Activated T-cell treated with anti-CD3 and anti-CD28 coated beads for 48 hours (primary cell): ENCODE measurements around the gene PRF1.
"Not testable (repeated sequence)": the region's sequence is repeated elsewhere in the genome, so short reads cannot be mapped to it uniquely, and the experiment has no call there.

Source experiments
- DNase-seq: peaks from one replicate; pipeline ENCODE4 v3.0.0-alpha.2; 2020; ENCODE audit warnings: low read depth

PRF1 gene

DNA sequence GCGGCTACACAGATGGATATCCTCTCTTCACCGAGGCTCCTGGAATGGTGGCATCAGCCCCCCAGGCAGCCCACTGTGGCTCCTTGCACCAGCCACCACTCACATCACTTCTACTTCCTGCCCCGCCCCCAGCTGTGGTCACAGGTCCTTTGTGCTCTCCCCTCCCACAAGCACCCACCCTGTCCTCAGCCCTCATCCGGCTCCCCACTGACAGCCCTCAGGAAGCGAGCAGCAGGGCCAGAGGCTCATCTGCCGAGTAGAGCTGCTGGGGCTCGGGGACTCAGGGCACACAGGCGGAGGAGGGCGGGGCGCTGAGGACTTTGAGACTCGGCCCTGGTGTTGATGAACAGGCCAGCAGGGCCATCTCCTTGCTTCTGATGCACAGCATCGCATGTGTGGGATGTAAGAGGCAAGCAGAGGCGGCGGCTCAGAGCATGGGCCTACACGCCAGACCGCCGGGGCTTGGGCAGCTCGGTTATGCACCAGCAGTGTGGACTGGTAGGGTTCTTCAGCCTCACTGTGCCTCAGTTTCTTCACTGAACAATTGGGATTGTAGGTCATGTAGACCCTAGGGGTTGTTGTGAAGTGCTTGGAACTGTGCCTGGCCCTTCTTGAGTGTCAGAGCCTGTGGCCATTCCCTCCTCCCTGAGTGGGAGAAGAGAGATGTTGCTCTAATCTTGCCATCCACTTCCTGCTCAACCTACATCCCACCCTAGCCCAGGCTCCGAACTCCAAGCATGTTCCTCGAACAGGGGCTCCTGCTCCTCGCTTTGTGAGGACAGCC lies at the start of gene PRF1:
TSS of gene PRF1 (minus strand) at position 77 of the 784 bp plus-strand sequence. CDS start 1,839 bp downstream, outside the sequence.
- DNase-seq: peak; percentile 67

DNA sequence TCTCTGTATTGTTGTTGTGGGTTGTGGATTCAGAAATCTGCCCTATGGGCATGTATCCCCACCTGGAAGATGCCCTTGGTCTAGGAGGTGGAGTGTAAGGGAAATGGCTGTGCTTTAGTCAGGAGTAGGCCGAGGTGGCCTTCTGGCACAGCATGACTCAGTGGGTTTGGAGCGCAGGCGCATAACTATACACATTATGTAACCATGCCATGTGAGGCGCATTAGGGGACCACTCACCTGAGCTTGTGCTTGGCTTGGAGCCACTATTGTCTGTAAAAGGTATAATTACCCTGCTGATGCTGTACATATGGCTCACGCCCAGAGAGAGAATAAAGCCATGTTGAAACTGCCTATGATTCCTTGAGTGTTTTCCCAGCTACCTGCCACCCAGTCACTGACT lies 49.1 kb upstream of the PRF1 start:
- DNase-seq: no peak

DNA sequence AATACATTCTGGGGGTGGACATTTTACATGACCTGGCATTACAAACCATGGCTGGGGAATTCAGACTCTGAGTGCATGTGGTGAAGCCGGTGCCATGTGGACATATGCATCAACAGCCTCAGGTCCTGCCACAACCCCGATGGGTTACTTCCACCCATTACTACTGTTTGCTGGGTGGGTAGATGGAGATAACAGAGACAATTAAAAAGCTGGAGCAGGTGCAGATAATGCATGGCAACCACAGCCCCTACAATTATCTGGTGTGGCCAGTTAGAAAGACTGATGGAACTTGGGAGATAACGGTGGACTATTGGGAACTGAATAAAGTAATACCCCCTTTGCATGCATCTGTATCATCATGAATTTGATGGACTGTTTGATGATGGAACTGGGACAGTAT lies 48.2 kb upstream of the PRF1 start:
- DNase-seq: no peak

DNA sequence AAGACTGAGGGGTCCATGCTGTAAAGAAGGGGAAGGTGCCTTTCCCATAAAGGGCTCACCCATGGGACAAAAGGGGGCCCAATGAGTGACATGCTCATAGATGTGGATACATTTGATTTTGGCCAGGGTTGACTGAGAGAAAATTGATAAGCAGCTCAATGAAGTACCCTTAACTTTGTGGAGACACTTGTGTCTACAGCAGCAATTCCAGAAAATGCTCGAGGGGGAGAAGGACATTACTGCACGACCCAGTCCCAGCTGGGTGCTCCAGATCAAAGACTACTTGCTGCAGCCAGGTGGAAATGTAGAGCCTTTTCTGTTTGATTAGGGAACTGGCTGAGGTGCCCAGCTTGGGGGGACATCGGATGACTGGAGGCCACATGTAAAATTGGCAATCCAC lies 47.6 kb upstream of the PRF1 start:
- DNase-seq: no peak

DNA sequence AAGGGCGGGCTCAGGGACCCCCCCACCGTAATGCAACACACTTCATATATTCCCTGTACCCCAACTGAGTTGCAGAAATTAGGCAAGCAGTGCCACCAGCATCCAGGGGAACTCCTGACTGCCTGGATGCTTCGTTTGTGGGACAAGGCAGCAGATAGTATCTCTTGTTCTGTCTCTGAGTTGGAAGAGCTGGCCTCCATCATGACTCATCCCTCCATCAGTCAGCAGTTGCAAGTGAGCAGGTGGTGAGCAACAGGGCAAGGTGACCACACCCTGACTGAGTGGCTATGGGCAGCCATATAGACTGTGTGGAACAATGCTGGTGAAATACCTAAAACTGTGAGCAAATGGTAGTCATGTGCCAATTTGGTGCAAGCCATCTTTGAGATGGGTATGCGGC lies 47.0 kb upstream of the PRF1 start:
- DNase-seq: peak; percentile 12

DNA sequence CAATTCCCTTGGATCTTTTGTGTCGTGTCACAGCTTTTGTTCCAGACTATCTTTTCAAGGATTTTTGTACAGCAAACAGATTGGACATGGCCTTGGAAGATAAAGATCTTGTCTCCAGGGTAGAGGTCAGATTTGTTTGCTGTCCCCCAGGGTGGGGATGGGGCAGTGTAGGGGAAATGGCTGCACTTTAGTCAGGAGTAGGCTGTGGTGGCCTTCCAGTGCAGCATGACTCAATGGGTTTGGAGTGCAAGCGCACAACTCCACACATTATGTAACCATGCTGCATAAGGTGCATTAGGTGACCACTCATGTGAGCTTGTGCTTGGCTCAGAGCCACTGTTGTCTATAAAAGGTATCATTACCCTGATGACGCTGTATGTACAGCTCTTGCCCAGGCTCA lies 45.9 kb upstream of the PRF1 start:
- DNase-seq: no peak

DNA sequence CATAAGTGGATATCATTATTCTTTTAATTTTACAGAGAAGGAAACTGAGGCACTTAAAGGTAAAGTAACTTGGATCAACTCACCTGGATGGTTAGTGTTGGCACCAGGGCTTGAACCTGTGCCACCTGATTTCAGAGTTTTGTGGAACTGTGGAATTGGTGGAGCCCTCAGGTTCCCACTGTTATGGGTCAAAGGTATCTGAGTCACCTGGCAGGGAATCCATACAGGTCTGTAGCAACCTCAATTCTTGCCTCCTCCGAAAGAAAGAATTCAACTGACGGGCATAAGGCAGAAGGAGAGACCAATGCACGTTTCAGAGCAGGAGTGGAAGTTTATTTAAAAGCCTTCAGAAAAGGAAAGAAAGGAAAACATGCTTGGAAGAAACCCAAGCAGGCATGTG lies 44.5 kb upstream of the PRF1 start:
- no peak for DNase-seq

DNA sequence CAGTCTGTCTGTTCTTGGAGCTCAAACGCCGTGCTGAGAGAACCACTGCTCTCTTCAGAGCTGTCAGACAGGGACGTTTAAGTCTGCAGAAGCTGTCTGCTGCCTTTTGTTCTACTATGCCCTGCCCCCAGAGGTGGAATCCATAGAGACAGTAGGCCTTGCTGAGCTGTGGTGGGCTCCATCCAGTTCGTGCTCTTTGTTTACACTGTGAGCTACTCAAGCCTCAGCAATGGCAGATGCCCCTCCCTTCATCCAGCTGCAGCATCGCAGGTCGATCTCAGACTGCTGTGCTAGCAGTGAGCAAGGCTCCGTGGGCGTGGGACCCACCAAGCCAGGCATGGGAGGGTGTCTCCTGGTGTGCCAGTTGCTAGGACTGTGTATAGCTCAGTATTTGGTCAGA lies 42.4 kb upstream of the PRF1 start:
- DNase-seq: not testable (repeated sequence)

DNA sequence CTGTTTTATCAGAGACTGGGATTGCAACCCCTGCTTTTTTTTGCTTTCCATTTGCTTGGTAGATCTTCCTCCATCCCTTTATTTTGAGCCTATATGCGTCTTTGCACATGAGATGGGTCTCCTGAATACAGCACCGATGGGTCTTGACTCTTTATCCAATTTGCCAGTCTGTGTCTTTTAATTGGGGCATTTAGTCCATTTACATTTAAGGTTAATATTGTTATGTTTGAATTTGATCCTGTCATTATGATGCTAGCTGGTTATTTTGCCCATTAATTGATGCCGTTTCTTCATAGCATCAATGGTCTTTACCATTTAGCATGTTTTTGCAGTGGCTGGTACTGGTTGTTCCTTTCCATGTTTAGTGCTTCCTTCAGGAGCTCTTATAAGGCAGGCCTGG lies 40.7 kb upstream of the PRF1 start:
- not testable (repeated sequence) for DNase-seq

DNA sequence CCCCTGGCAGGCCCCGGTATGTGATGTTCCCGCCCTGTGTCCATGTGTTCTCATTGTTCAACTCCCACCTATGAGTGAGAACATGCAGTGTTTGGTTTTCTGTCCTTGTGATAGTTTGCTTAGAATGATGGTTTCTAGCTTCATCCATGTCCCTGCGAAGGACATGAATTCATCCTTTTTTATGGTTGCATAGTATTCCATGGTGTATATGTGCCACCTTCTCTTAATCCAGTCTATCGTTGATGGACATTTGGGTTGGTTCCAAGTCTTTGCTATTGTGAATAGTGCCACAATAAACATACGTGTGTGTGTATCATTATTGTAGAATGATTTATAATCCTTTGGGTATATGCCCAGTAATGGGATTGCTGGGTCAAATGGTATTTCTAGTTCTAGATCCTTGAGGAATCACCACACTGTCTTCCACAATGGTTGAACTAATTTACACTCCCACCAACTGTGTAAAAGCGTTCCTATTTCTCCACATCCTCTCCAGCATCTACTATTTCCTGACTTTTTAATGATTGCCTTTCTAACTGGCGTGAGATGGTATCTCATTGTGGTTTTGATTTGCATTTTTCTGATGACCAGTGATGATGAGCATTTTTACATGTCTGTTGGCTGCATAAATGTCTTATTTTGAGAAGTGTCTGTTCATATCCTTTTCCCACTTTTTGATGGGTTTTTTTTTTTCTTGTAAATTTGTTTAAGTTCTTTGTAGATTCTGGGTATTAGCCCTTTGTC lies 37.3 kb upstream of the PRF1 start:
- not testable (repeated sequence) for DNase-seq

DNA sequence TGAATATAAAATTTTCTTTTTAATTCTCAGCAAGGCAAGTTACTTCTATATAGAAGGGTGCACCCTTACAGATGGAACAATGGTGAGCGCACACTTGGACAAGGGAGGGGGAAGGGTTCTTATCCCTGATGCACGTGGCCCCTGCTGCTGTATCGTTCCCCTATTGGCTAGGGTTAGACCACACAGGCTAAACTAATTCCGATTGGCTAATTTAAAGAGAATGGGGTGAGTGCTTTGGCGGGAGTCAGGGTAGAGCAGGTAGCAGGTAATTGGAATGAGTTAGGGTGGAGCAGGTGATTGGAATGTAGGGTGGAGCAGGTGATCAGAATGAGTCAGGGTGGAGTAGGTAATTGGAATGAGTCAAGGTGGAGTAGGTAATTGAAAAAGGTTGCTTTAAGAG lies 32.0 kb upstream of the PRF1 start:
- DNase-seq: not testable (repeated sequence)

DNA sequence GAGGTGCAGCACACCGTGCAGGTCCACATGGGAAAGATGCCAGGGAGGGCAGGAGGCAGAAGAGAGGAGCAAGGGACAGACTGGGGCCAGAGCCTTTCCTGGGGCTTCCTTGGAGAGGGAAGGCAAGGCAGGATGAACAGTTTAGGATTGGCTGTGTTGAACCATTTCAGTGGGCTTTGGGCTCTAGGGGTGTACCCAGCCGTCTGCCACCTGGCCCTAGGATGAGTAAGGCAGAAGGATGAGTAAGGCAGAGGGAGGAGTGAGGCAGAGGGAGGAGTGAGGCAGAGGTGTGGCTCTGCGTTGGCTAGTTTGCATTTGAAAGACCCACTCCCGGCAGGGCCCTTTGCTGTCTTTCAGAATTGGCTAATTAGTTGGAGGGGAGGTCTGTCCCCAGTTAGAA lies 31.5 kb upstream of the PRF1 start:
- DNase-seq: no peak

DNA sequence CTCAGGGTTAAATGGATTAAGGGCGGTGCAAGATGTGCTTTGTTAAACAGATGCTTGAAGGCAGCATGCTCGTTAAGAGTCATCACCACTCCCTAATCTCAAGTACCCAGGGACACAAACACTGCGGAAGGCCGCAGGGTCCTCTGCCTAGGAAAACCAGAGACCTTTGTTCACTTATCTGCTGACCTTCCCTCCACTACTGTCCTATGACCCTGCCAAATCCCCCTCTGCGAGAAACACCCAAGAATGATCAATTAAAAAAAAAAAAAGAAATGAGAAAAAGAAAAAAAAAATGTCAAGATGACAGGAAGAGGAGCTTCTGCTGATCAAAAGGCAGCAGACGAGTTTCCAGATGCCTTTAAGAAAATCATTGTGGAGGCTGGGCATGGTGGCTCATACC lies 29.2 kb upstream of the PRF1 start:
- not testable (repeated sequence) for DNase-seq

DNA sequence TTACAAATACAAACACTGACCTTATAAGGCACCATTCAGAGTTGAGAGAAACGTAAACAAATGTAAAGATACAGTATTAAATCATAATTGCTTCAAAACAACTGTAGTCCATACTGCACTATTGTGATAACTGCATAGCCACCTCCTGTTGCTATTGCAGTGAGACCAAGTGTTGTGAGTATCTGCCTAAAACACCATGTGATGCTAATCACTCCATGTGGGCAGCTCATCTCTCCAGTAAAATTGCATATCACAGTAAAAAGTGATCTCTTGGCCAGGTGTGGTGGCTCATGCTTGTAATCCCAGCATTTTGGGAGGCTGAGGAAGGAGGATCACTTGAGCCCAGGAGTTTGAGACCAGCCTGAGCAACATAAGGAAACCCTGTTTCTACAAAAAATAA lies 26.8 kb upstream of the PRF1 start:
- no peak for DNase-seq

DNA sequence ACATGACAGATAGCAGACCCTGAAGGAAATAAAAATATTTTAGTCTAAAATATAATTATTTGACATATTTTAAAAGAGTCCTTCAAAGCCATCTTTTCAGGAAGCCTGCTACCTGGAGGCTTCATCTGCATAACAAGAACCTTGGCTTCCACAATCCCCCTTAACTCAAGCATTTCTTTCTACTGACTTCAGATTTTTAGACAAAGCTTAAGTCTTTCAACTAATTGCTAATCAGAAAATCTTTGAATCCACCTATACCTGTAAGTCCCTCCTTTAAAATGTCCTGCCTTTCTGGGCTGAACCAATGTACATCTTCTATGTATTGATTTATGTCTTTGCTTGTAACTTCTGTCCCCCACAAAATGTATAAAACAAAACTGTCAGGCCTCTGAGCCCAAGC lies 23.5 kb upstream of the PRF1 start:
- no peak for DNase-seq

DNA sequence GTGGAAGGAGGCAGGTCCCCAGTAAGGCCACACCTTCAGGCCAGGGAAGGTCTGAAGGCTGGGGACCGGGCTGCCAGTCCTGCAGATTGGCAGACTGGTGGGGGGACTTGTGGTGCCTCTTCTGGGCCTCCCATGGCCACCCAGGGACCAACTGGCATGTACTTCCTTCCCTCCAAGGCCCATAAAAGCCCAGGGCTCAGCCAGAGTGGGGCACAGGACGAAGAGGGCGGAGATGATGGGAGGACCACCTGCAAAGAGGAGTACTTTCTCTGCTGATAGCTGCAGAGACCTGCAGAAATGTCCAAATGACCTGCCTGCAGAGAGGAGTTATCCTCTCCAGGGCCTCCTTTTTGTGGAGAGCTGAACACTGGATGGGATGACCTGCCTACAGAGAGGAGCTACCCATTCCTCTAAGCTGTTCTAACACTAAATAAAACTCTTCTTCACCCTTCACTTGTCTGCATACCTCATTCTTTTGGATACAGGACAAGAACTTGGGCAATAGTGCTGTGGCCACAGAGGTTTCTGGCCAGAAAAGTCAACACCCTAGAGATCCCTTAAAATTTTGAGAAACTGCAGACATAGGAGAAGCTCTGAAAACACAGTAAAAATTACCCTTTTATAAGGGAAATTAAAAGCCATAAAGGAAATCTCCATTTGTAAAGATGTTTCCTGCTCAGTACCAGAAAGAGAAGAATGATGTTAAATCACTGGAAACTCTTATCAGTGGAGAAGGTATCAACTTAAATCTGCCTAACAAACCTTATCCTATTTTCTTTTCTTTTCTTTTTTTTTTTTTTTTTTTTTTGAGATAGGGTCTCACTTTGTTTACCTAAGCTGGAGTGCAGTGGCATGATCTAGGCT lies 20.7 kb upstream of the PRF1 start:
- no peak for DNase-seq

DNA sequence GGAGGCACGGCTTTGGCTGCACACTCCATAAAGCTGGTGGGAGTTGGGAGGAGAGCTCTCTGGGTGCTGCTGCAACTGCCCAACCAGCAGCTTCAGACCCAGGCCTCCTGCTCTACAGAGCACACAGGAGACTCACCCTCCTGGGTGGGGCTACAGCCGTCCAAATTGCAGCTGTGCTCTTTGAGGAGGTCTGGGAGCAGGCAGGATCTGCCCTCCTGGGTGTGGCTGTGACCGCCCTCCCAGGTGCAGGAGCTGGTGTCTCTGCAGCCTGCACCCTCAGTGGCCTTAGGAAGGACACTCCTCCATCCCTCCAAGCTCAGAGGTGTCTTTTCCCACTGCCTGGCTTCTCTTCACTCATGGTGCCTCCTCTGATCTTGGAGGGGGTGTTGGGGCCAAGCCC lies 20.0 kb upstream of the PRF1 start:
- DNase-seq: no peak

DNA sequence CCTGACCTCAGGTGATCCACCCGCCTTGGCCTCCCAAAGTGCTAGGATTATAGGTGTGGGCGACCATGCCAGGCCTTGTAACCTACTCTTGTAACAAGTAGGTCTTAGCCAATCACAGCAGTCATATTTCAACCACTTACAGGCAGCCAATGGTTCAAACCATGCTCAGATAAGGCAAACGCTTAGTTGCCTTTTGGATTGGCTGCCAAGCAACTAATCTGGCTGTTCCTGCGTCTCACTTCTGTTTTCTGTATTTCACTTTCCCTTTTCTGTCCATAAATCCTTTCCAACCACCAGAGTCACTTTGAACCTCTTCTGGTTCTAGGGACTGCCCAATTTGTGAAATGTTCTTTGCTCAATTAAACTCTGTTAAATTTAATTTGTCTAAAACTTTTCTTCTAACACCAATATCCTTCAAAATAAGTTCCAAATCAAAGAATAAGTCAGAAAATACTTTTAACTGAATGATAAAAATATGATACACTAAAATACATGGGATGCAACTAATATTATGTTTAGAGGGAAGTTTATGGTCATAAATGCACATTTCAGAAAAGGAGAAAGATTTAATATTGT lies 19.1 kb upstream of the PRF1 start:
- no peak for DNase-seq

DNA sequence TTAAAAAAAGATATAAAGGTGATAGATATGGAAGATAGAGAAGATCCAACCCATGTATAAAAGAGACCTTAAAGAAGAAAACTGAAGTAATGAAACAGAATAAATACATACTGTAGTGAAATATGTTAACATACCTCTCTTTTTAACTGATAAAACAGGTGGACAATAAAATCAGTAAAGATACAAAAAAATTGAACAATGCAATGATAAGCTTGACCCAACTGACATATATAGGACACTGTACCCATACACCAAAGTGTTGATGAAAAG lies 17.4 kb upstream of the PRF1 start:
- no peak for DNase-seq

DNA sequence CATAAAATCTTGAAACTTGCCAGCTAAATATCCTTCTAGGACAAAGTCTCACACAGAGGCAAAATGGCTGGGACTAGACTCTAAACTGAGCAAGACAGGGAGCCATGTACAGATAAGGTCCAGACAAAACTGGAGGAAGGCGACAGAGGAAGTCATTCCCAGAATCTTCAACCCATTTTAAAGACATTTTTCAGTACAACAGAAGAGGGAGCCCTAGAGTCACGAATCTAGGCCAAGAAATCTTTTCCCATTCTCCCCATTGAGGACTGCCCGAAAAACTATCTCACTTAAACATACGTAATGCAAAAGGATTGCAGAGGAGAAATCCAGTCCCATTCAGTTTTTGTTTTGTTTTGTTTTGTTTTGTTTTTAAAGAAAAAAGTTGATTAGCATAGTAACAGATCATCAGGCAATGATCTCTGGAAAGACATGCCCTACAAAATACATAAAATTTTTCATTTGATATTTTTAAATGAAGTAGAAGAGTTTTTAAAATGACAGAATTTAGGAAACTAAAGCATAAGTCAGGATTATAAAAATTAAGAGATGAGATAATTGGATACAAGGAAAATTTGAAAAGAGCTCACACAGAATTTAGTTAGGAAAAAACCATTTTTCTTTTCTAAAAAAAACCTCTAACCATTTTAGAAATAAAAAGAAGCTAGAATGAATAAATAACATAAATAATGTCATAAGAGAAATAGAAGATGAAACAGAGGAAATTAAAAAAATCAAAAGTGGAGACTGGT lies 16.9 kb upstream of the PRF1 start:
- no peak for DNase-seq

DNA sequence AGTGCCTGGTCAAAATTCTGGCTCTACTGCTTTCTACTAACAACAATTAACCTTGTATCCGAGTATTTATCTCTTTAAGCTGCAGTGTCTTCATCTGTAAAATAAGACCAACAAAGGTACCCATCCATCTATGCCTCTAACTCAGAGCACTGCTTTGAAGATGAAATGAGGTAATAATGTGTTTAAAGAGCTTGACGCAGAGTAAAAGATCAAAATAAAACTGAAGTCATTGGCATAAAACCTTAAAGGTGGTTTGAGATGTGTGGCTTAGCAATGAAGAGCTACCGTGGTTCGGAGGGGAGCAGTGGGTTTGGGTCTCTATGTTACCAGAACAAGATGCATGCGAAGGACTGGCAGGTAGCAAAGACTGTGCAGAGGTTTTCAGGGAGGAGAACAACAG lies 16.1 kb upstream of the PRF1 start:
- DNase-seq: no peak
